HG02884 (cell line): ENCODE results near the gene ALG1L2.
"Not testable (repeated sequence)": the region's sequence is repeated elsewhere in the genome, so short reads cannot be mapped to it uniquely, and the experiment has no call there.

Experiments used
- ATAC-seq: cut with Tn5 transposase; IDR thresholded peaks from one replicate; pipeline ENCODE4 v1.9.1; 2021; ENCODE audit warnings: mild to moderate bottlenecking, moderate library complexity; ENCODE audit not compliant: unreplicated experiment

ALG1L2 gene, protein sequence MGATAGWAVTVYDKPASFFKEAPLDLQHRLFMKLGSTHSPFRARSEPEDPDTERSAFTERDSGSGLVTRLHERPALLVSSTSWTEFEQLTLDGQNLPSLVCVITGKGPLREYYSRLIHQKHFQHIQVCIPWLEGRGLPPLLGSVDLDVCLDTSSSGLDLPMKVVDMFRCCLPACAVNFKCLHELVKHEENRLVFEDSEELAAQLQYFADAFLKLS

DNA sequence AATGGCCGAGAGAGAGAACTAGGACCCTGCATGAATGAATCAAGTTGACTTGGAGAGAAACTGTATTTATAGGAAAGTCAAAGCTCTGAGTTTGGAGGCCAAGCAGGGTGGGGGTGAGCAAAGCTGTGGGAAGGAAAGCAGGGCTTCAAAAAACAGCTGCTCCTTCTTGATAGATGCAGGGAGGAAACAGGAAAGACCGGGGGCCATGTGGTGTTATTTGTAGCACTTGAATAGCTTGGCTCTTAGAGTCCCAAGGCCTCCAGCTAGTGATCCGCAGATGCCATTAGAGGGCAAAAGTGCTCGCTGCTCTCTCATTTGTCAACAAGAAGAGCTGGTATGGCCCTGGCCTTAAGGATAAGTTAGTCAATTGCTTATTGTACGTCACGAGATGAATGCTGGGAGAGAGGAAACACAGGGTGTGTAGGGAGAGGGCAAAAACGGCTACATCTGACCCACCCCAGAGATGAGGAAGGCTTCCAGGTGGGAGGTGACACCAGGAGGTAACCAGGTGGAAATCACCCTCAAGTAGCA is at the start of gene ALG1L2:
TSS of gene ALG1L2 (plus strand) at position 481 of the 531 bp plus-strand sequence. CDS start 186 bp downstream, outside the sequence.
- ATAC-seq = no peak

DNA sequence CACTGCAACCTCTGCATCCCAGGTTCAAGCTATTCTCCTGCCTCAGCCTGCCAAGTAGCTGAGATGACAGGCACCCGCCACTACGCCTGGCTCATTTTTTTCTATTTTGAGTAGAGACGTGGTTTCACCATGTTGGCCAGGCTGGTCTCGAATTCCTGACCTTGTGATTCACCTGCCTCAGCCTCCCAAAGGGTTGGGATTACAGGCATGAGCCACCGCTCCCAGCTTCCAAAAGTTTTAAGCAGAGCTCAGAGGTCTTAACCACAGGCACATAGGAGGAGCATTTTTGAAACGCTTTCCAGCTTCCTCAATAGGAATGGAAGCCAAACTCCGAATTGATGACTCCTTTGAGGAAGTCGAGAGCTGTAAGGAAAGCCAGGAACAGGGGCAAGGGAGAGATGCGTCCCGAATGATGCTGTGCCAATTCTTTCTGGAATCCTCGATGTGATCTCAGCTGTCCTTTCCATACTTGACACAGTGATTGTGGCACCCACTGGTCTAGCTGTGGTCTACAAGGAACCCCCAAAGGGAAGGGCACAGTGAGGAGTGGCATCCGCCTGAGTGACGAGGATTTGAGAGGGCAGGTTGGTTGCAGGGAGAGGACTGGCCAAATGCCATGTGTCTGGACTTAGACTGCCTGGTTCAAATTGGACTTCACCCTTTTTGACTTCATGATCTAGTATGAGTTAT is 44.4 kb upstream of the ALG1L2 start:
- ATAC-seq = not testable (repeated sequence)

DNA sequence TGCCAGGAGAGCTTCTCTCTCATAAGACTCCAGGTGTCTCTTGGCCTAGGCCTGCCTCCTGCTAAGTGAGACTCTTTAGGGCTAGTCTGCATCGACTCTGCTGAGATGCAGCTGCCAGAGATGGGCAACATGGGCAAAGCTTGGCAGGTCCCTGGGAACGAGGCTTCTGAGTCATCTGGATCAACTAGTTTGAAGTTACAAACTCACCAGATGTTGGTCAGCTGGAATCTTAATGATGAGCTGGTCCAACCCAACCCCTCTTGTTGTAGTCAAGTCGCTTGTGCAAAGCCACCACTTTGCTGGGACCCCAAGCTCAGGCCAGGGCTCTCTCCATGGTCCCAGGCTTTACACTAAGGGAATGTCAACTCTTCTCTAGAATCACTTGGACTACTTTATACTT is 38.9 kb upstream of the ALG1L2 start:
- ATAC-seq = not testable (repeated sequence)

DNA sequence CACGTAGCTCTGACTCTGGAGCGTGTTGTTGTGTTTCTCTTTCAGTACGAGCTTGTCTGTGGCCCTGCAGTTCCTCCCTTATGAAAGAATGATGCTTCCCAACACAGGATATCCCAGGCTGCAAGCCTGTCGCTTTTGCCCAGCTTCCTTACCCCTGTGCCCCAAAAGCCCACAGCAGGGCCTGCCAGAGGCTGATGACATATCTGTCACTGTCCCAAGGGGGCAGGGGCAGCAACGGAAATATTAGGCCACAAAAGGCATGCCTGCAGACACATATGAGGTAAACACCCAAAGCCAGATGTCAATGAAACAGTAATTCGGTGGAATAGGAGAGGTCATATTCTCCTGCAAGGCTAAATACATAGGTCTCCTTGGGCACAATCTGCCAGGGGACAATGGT is 38.0 kb upstream of the ALG1L2 start:
- not testable (repeated sequence) for ATAC-seq

DNA sequence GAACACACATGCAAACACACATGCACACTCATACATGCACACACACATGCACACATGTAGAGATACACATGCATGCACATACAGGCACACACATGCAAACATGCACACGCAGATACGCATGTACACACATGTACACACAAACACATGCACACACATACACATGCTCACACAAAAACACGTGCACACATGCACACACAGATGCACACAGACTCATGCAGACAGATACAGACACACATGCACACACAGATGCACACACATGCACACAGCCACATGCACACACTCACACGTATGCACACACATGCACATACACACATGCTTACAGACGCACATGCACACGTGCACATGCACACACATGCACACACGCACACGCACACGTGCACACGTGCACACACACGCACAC is 37.3 kb upstream of the ALG1L2 start:
- ATAC-seq = no peak

DNA sequence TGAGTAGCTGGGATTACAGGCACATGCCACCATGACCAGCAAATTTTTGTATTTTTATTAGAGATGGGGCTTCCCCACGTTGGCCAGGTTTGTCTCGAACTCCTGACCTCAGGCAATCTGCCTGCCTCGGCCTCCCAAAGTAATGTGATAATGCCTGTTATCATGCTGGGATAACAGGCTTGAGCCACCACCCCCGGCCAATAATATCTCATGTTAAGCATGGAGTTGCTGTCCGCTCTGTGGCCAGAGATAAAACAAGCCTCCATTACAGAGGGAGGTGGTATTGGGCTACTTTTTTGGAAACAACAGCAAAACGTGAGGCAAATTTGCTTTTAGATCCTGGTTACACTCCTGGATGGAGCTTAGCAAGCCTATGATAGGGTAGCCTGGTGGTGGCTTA is 32.9 kb upstream of the ALG1L2 start:
- ATAC-seq = no peak

DNA sequence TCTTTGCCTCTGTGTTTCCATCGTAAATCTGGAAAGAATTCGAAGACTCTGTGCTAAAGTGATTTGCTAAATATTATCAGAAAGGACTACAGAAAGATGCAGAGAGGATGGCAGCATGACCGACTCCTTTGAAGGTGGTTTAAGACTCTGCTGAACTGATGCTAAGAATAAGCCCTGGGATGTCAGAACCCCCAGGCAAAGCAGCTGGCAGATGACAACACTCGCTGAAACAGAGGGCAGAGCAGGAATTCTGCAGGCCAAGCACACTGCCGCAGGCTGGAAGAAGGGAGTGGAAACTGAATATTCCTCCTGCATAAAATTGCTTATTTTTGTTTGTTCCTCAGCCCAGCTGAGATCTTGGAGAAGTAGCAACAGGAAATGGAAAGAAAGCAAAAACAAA is 29.3 kb upstream of the ALG1L2 start:
- ATAC-seq = not testable (repeated sequence)

DNA sequence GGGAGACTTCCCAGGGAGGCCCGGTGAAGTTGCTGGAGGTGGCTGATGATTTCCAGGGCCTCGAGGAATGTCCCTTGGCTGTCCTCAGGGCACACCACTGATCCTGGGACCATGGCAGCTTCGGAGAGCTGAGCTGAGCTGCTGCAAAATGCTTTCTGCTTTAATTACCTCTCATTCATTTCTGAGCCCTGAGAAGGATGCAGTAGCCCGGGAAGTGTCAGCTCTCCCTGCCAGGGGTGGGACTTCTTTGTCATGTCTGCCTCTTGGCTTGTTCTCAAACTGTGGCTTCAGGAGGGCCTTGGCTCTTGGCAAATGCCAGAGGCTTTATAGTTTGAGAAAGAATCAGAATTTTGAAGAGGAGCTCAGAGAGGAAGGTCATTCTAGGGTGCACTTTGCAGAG is 28.7 kb upstream of the ALG1L2 start:
- not testable (repeated sequence) for ATAC-seq

DNA sequence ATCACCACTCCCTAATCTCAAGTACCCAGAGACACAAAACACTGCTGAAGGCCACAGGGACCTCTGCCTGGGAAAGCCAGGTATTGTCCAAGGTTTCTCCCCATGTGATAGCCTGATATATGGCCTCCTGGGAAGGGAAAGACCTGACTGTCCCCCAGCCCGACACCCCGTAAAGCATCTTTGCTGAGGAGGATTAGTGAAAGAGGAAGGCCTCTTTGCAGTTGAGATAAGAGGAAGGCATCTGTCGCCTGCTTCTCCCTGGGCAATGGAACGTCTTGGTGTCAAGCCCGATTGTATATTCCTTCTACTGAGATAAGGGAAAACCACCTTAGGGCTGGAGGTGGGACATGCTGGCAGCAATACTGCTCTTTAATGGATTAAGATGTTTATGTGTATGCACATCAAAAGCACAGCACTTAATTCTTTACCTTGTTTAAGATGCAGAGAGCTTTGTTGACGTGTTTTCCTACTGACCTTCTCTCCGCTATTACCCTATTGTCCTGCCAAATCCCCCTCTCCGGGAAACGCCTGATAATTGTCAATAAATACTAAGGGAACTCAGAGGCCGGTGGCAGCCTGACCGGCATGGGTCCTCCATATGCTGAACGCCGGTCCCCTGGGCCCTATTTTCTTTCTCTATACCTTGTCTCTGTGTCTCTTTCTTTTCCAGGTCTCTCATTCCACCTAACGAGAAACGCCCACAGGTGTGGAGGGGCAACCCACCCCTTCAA is 23.9 kb upstream of the ALG1L2 start:
- not testable (repeated sequence) for ATAC-seq

DNA sequence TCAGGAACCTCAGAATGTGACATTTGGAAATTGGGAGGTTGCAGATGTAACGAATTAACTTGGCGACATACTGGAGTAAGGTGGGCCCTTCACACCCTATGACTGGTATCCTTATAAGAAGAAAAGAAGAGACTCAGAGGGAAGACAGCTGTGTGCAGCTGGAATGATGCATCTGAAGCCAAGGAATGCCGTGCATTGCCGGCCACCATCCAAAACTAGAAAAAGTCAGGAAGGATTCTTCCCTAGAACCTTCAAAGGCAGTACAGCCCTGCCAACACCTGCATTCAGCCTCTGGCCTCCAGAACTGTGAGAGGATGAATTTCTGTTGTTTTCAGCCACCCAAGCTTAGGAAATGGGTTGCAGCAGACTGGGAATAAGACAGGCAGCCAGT is 23.4 kb upstream of the ALG1L2 start:
- not testable (repeated sequence) for ATAC-seq

DNA sequence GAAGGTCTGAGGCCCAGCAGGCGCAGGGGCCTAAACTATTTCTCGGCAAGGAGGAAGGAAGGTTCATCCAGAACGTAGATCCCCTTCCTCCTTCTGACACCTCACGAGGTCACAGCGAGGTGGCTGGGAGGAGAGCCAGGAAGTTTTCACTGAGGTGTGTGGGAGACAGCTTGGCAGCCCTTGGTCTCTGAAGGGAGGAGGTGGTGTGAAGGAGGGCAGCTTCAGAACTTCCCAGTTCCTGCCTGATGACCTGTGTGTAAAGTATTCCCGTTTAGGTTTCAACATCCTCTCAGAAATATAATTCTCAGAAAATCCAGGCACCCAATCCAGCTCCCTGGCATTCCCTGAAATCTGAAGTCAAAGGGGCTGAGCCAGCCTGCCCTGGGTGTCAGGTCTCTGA is 22.9 kb upstream of the ALG1L2 start:
- ATAC-seq = not testable (repeated sequence)

DNA sequence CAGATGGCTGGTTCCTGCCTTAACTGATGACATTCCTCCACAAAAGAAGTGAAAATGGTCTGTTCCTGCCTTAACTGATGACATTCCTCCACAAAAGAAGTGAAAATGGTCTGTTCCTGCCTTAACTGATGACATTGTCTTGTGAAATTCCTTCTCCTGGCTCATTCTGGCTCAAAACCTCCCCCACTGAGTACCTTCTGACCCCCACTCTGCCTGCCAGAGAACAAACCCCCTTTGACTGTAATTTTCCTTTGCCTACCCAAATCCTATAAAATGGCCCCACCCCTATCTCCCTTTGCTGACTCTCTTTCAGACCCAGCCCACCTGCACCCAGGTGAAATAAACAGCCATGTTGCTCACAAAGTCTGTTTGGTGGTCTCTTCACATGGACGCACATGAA is 22.5 kb upstream of the ALG1L2 start:
- not testable (repeated sequence) for ATAC-seq

DNA sequence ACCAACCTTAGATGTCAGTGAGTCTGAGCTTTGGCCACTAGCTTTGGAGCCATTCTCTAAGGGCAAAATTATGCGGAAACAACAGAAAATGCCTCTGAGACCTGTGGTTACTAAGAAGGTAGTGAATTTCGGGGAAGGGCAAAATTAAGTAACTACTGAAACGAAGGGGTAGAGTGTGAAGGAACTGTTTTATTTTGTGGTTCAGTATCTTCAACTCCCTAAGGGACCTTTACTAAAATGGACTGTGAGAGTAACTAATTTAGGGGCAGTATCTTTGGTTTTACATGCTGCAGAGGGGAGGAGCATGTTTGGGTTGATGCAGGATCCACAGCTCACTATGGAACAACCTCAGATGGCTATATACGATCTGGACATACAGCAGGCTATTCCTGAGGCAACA is 8.0 kb upstream of the ALG1L2 start:
- ATAC-seq = no peak

DNA sequence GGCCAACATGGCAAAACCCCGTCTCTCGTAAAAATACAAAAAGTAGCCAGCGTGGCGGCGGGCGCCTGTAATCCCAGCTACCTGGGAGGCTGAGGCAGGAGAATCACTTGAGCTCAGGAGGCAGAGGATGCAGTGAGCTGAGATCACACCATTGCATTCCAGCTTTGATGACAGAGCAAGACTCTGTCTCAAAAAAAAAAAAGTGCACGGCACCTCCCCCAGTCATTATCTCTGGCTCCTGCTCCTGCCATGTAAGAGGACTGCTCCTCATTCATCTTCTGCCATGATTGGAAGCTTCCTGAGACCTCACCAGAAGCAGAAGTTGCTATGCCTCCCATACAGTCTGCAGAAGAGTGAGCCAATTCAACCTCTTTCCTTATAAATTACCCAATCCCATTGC is 4.0 kb upstream of the ALG1L2 start:
- no peak for ATAC-seq

DNA sequence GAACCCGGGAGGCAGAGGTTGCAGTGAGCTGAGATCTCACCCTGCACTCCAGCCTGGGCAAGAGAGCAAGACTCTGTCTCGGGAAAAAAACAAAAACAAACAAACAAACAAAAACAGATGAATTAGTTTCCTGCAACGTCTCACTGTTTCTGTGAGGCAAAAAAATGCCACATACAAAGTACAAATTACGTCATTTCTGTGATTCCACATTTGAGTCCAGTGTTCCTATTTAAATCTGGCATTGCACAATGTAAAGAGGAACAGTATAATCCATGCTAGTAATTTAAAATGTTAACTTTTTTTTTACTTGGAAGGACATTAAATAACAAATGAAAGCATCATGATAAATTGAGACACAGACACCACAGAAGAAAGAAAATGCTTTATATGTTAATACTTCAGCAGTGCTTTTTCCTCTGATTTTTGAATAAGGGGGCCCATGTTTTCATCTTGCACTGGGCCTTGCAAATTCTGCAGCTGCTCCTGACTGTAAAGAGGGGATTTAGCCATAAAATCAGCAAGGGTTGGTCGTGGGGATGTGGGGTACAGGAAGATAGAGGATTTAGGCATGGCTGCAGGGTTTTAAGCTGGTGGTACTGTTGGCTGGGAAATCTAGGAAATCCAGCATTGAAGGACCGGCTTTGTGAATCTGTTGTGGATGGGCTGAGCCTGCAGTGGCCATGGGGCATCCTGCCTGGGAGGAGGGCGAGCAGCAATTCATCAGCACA is 1.9 kb downstream of the ALG1L2 start:
- ATAC-seq = not testable (repeated sequence)

DNA sequence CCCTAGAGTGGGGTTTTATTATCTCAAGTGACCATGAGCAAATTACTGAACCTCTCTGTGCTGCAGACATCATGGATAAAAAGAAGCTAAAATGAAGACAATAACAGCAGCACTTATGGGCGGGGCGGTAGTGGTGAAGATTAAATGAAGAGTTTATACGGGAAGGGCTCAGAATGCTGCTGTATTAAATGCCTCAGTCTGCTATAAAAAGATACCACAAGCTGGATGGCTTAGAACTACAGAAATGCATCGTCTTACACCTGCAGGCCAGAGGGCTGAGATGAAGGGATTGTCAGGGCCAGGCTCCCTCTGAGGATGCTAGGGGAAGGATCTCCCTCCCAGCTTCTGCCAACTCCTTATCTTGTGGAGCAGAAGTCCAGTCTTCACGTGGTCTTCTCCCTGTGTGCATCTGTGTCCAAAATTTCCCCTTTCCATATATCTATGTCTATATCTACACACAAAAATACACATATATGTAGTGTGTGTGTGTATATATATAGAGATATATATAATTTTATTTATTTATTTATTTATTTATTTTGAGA is 2.9 kb downstream of the ALG1L2 start:
- no peak for ATAC-seq

DNA sequence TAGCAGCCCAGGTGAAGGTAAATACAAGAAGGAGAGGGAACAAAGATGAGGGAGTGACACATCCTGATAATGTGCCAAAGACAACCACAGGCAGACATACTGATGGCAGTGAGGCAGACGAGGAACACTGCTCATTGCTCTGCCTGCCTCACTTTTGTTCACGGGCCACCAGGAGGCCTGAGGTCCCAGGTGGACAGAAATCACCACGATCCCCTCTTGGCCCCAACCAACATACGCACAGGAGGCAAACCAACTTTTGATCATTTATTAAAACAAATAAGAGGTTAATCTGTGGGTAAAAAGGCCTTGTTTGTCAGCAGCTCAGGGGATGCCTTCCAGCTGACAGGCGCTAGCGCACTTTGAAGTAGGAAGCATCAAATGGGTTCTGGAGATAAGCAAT is 4.2 kb downstream of the ALG1L2 start:
- ATAC-seq = no peak

DNA sequence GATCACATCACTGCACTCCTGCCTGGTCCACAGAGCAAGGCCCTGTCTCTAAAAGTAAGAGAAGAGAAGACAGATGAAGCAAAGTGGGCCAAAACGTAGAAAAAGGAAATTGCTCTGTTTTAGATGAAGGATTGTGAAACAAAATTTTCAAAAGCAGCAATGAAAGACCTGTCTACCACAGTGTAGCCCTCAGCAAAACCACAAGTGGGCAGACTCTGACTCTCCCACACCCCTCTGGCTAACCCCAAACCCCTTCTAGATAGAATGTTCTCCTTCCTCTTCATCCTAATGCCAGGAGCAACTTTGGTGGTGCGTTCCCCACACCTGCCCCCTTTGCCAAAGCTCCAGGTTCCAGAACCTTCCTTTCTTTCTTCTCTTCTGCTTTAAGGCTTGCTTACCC is 5.0 kb downstream of the ALG1L2 start:
- not testable (repeated sequence) for ATAC-seq

DNA sequence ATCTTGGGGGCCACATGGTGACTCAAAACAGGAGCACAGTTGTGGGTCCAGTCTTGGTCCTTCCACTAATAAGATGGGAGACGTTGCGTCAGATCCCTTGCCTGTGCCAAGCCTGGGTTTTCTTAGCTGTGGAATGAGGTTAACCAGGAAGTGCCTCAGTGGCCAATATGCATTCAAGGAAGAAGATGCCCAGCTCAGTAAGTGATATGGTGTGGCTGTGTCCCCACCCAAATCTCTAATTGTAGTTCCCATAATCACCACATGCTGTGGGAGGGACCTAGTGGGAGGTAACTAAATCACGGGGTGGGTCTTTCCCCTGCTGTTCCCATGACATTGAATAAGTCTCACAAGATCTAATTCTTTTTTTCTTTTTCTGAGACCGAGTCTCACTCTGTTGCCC is 6.4 kb downstream of the ALG1L2 start:
- no peak for ATAC-seq

DNA sequence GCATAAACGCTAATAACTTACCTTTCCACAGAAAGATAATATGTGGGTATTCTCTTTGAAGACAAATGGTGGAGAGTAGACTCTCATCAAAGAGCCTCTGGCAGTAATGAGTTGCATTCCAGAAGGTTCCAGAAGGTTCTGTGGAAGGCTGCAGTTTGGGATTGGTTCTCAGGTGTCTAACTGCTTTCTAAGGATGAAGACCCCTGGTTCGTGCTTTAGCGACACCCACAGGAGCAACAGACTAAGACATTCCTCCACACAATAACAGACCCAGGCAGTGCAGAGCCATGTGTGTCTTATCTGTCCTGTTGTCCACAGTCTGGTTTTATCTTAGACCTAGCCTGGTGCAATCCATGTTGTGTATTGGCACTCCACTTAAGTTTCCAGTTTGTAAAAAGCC is 9.1 kb downstream of the ALG1L2 start:
- ATAC-seq = not testable (repeated sequence)

DNA sequence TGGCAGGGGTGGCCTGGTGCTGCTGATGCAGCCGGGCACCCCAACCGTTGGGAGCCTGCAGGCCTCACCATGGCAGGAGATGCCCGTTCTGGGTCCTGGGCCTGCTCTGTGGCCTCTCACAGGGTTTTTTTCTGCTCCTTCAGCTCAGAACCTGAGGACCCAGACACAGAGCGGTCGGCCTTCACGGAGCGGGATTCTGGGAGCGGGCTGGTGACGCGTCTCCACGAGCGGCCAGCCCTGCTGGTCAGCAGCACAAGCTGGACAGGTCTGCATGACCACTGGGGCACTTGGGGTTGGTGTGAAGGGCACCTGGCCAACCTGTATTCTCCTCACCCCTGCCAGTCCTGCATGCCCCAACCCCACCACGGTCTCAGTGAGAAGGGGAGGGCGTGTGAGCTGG is 10.3 kb downstream of the ALG1L2 start:
- ATAC-seq = no peak
